ENCODE measurements around the gene GPR83. TPM values are rescaled to one million over a fixed set of nuclear protein-coding genes. Genes with fewer than 3 reads are reported as not detected.

The GPR83 gene
- total and polyA plus RNA-seq, 2 of the 4 experiments (the other 2 are of a cell fraction): under 0.01 to 0.07 TPM

DNA sequence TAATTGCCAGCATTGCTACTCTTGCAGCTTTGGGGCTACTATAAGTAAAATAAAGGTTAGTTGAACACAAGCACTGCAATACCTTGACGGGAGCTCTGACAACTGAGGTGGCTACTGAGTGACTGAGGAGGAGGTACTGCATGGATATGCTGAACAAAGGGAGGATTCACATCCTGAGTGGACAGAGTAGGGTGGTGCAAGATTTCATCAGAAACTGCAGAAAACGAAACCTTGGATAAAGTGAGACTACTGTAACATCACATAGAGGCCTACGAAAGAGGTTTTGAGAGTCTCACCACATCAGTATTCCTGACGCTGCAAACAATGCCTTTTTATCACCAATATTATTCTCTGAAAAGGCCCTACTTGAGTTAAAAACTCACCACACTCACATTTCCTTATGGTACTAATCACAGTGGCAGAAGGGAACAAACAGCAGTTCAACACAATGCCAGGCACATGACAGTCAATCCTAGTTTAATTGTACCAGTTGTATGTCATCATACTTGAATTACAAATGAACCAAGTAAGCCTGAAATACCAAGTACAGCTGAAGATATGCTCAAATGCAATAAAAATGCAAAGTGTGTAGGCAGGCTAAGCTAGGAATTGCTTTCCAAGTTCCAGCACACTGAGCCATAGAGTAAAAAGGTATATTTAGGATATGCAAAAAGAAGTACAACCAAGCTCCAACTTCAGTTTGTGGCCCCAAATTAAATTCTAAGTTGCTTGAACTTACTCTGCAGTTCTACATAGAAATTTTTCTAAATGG is 4.0 kb upstream of the GPR83 start:
- no peak overlapping the region for H3K23ac ChIP-seq (ENCODE audit: low read depth, low read length)
- no peak overlapping the region for H2BK5ac ChIP-seq (ENCODE audit: low read depth, low read length, poor library complexity, severe bottlenecking)
- no peak overlapping the region for H3K4ac ChIP-seq (ENCODE audit: low read depth, low read length)
- no peak overlapping the region for H2BK120ac ChIP-seq (ENCODE audit: low read depth, low read length)
- no peak overlapping the region for H3K56ac ChIP-seq (ENCODE audit: extremely low read depth, insufficient read depth, low read length)
- no TSS peak for BruUV-seq (replicated peaks)
- H3K18ac ChIP-seq (ENCODE audit: low read depth, low read length): no peak overlapping the region
- no peak overlapping the region for H2AK9ac ChIP-seq (replicated peaks; ENCODE audit: low read depth, low read length, poor library complexity)
- H3K9me1 ChIP-seq (ENCODE audit: insufficient read depth, low read length): no peaks in the 10 kb centered on the region
- DNase-seq (no peak), ATAC-seq (ENCODE audit: low read depth) (no peak)
- intact Hi-C loops (cut with micrococcal nuclease) (no loop called here), in situ Hi-C loops (cut with MboI; ENCODE audit: low sequenced_read_pairs) (no loop called here), dilution Hi-C loops (cut with HindIII; ENCODE audit: low sequenced_read_pairs, unreplicated experiment) (no loop called here)
- H3K9ac ChIP-seq (ENCODE audit: low read depth, low read length): no peak overlapping the region
- no peak overlapping the region for H3K27ac ChIP-seq (ENCODE audit: insufficient read depth, low read length)
- H2BK20ac ChIP-seq (ENCODE audit: low read depth, low read length): no peak overlapping the region
- no peak overlapping the region for H3K14ac ChIP-seq (replicated peaks; ENCODE audit: low read depth, low read length)
- TF ChIP-seq MXI1 (IDR thresholded peaks at IDR 0.05; ENCODE audit: borderline replicate concordance, low read depth, low read length): no peak
- TF ChIP-seq, protein P1, sequence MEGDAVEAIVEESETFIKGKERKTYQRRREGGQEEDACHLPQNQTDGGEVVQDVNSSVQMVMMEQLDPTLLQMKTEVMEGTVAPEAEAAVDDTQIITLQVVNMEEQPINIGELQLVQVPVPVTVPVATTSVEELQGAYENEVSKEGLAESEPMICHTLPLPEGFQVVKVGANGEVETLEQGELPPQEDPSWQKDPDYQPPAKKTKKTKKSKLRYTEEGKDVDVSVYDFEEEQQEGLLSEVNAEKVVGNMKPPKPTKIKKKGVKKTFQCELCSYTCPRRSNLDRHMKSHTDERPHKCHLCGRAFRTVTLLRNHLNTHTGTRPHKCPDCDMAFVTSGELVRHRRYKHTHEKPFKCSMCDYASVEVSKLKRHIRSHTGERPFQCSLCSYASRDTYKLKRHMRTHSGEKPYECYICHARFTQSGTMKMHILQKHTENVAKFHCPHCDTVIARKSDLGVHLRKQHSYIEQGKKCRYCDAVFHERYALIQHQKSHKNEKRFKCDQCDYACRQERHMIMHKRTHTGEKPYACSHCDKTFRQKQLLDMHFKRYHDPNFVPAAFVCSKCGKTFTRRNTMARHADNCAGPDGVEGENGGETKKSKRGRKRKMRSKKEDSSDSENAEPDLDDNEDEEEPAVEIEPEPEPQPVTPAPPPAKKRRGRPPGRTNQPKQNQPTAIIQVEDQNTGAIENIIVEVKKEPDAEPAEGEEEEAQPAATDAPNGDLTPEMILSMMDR (conservative IDR thresholded peaks at IDR 0.05; ENCODE audit: low read depth, low read length): no peak
- no peak for TF ChIP-seq RFX5 (IDR thresholded peaks at IDR 0.05; ENCODE audit: low read depth, low read length)
- TF ChIP-seq CEBPB (IDR thresholded peaks at IDR 0.05; ENCODE audit: low read depth, low read length): no peak
- TF ChIP-seq POLR2A (IDR thresholded peaks at IDR 0.05; ENCODE audit: low read depth, low read length): no peak
- H4K8ac ChIP-seq (ENCODE audit: low read depth in 2 of 2, low read length in 2 of 2): no peak overlapping the region
- H4K20me1 ChIP-seq (ENCODE audit: insufficient read depth, low read length): no peaks in the 10 kb centered on the region
- WGBS, 2 experiments (ENCODE audit: extremely low coverage in 2 of 2, insufficient read length in 1 of 2): no CpG with 5 or more reads among the region's 4 CpGs
- no peaks in the 10 kb centered on the region for H3K36me3 ChIP-seq (ENCODE audit: control insufficient read depth, insufficient read depth, low read length)
- H2AK5ac ChIP-seq (ENCODE audit: low read depth, low read length): no peak overlapping the region
- POLR2A ChIA-PET (ENCODE audit: unreplicated experiment): no interaction called here
- H3K4me2 ChIP-seq (ENCODE audit: low read depth, low read length): no peak overlapping the region
- no peak overlapping the region for H3K4me3 ChIP-seq (ENCODE audit: insufficient read depth, low read depth, low read length)
- no peaks in the 10 kb centered on the region; the same call in 1 of the 2 replicates for H3K9me3 ChIP-seq (ENCODE audit: control insufficient read depth, insufficient read depth, low read length)
- H4K5ac ChIP-seq (ENCODE audit: low read depth, low read length): no peak overlapping the region
- no peak overlapping the region for H4K91ac ChIP-seq (ENCODE audit: insufficient read depth, low read depth, low read length)
- H3K27me3 ChIP-seq (ENCODE audit: control insufficient read depth, insufficient read depth, low read length): peaks cover 15% of the 10 kb centered on the region
- CTCF ChIA-PET: no interaction called here
- H3K79me1 ChIP-seq (ENCODE audit: low read depth in 1 of 2, low read length in 2 of 2): no peaks in the 10 kb centered on the region
- no peak overlapping the region for H2AFZ ChIP-seq (replicated peaks; ENCODE audit: low read length, poor library complexity)
- peaks cover 4% of the 10 kb centered on the region; the same call in 1 of the 2 replicates for H3K4me1 ChIP-seq (ENCODE audit: control insufficient read depth, insufficient read depth, low read length)
- no peak overlapping the region for H2BK15ac ChIP-seq (ENCODE audit: low read depth, low read length)

Measured in IMR-90 (cell line).